ENCODE results near the gene KCNIP1. TPM values are rescaled to one million over a fixed set of nuclear protein-coding genes. Genes with fewer than 3 reads are reported as not detected.

Gene KCNIP1
- total RNA-seq, 4 donors from 2014 or later, result 1.2 to 2.7 TPM; not detected in 2

- no peaks in the 10 kb centered on the region for H3K36me3 ChIP-seq
- H3K4me1 ChIP-seq, result no peaks in the 10 kb centered on the region
- no peak overlapping the region for H3K4me3 ChIP-seq
- no peak overlapping the region for H3K27ac ChIP-seq
- WGBS, 2 donors (ENCODE audit: low coverage in 1 of 2), result 31% methylated on average over 8 of the region's 10 CpGs; no CpG with 5 or more reads in 1 of the 2 donors
- H3K9me3 ChIP-seq, result no peaks in the 10 kb centered on the region
- TF ChIP-seq CTCF (IDR thresholded peaks at IDR 0.05) (no peak), POLR2AphosphoS5 (IDR thresholded peaks at IDR 0.05) (no peak), POLR2A (IDR thresholded peaks at IDR 0.05) (no peak), EP300 (IDR thresholded peaks at IDR 0.05; ENCODE audit: low read depth) (no peak)
- in situ Hi-C loops (cut with MboI; ENCODE audit: low pct_ligation_motif_present in 1 of 4, low pct_unique_long_range_greater_than_20kb in 1 of 4, low sequenced_read_pairs in 3 of 4) (no loop called here), intact Hi-C loops (cut with DNase I; ENCODE audit: low total_unique reads) (loop anchor here (5.0 kb wide), 1 partner anchor 1244 kb away; no protein-coding TSS in a partner anchor)
- H3K27me3 ChIP-seq, result no peaks in the 10 kb centered on the region
- no peak for DNase-seq
Measured at GRCh38 chr5:170523142-170523551, 19.3 kb downstream of the KCNIP1 start.

- DNase-seq, result no peak
- in situ Hi-C loops (cut with MboI; ENCODE audit: low pct_ligation_motif_present in 1 of 4, low pct_unique_long_range_greater_than_20kb in 1 of 4, low sequenced_read_pairs in 3 of 4) (no loop called here), intact Hi-C loops (cut with DNase I; ENCODE audit: low total_unique reads) (loop anchor here (5.0 kb wide), 1 partner anchor 1243 kb away; no protein-coding TSS in a partner anchor)
- H3K27ac ChIP-seq, result no peak overlapping the region
- 90 to 91% methylated on average over 2 of the region's 2 CpGs for WGBS, 2 donors (ENCODE audit: low coverage in 1 of 2)
- no peaks in the 10 kb centered on the region for H3K36me3 ChIP-seq
- TF ChIP-seq POLR2AphosphoS5 (IDR thresholded peaks at IDR 0.05) (no peak), CTCF (IDR thresholded peaks at IDR 0.05) (no peak), POLR2A (IDR thresholded peaks at IDR 0.05) (no peak), EP300 (IDR thresholded peaks at IDR 0.05; ENCODE audit: low read depth) (no peak)
- no peak overlapping the region for H3K4me3 ChIP-seq
- no peaks in the 10 kb centered on the region for H3K4me1 ChIP-seq
- no peaks in the 10 kb centered on the region for H3K9me3 ChIP-seq
- H3K27me3 ChIP-seq, result no peaks in the 10 kb centered on the region
Measured at GRCh38 chr5:170523830-170524229, 20.0 kb downstream of the KCNIP1 start.

- Histone ChIP-seq H3K27me3 (no peaks in the 10 kb centered on the region), H3K4me1 (no peaks in the 10 kb centered on the region), H3K27ac (no peak overlapping the region), H3K36me3 (no peaks in the 10 kb centered on the region), H3K4me3 (no peak overlapping the region), H3K9me3 (no peaks in the 10 kb centered on the region)
- WGBS, 2 donors (ENCODE audit: low coverage in 1 of 2), result 92% methylated on average over 3 of the region's 3 CpGs; no CpG with 5 or more reads in 1 of the 2 donors
- TF ChIP-seq EP300 (IDR thresholded peaks at IDR 0.05; ENCODE audit: low read depth) (no peak), POLR2AphosphoS5 (IDR thresholded peaks at IDR 0.05) (no peak), POLR2A (IDR thresholded peaks at IDR 0.05) (no peak), CTCF (IDR thresholded peaks at IDR 0.05) (no peak)
- intact Hi-C loops (cut with DNase I; ENCODE audit: low total_unique reads), result loop anchor here (5.0 kb wide), 1 partner anchor 1243 kb away; no protein-coding TSS in a partner anchor
- in situ Hi-C loops (cut with MboI; ENCODE audit: low pct_ligation_motif_present in 1 of 4, low pct_unique_long_range_greater_than_20kb in 1 of 4, low sequenced_read_pairs in 3 of 4), result no loop called here
- DNase-seq, result no peak
Measured at GRCh38 chr5:170524576-170524975, 20.8 kb downstream of the KCNIP1 start.

GRCh38 chr5:170525470-170526211 lies 21.8 kb downstream of the KCNIP1 start:
- Histone ChIP-seq H3K4me3 (no peak overlapping the region), H3K27me3 (no peaks in the 10 kb centered on the region), H3K27ac (no peak overlapping the region), H3K4me1 (no peaks in the 10 kb centered on the region), H3K9me3 (no peaks in the 10 kb centered on the region), H3K36me3 (no peaks in the 10 kb centered on the region)
- 82% methylated on average over 7 of the region's 7 CpGs; no CpG with 5 or more reads in 1 of the 2 donors for WGBS, 2 donors (ENCODE audit: low coverage in 1 of 2)
- intact Hi-C loops (cut with DNase I; ENCODE audit: low total_unique reads), result no loop called here
- in situ Hi-C loops (cut with MboI; ENCODE audit: low pct_ligation_motif_present in 1 of 4, low pct_unique_long_range_greater_than_20kb in 1 of 4, low sequenced_read_pairs in 3 of 4), result no loop called here
- DNase-seq, result no peak
- TF ChIP-seq EP300 (IDR thresholded peaks at IDR 0.05; ENCODE audit: low read depth) (no peak), POLR2AphosphoS5 (IDR thresholded peaks at IDR 0.05) (no peak), CTCF (IDR thresholded peaks at IDR 0.05) (no peak), POLR2A (IDR thresholded peaks at IDR 0.05) (no peak)

Measured in transverse colon (tissue), 4 donors.